Body of pancreas (tissue), 4 donors: ENCODE results near the gene SVIL.
"Not testable (repeated sequence)": the region's sequence is repeated elsewhere in the genome, so short reads cannot be mapped to it uniquely, and the experiment has no call there.

ENCODE experiments used
- POLR2A ChIP-seq, 3 donors: fragments of 450-650 bp; IDR thresholded peaks; one replicate each; pipeline ENCODE4 v1.6.1; 2016; ENCODE audit warnings: antibody characterized with exemption in 3 of 3, mild to moderate bottlenecking in 2 of 3
- TF ChIP-seq, protein P1 (sequence below), 7 experiments: fragments of 450-650 bp in 4 of 7; fragments of 200-600 bp in 3 of 7; sonication (generic) in 3 of 7; IDR thresholded peaks; one replicate each; pipeline ENCODE4 v1.5.1; 2016 to 2019; ENCODE audit warnings: antibody characterized with exemption in 7 of 7

DNA sequence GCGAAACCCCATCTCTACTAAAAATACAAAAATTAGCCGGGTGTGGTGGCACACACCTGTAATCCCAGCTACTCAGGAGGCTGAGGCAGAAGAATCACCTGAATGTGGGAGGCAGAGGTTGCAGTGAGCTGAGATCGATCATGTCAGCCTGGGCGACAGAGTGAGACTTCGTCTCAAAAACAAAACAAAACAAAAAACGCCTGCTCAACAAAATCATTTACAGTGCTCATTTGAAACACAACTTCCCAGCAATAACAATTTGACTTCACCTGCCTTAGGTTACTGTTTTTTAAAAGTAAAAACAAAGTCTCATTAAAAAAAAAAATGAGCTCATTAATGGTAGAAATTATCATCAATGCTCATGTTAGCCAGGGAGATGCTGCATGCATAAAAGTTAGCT lies 10.4 kb downstream of the SVIL start:
- TF ChIP-seq, protein P1, sequence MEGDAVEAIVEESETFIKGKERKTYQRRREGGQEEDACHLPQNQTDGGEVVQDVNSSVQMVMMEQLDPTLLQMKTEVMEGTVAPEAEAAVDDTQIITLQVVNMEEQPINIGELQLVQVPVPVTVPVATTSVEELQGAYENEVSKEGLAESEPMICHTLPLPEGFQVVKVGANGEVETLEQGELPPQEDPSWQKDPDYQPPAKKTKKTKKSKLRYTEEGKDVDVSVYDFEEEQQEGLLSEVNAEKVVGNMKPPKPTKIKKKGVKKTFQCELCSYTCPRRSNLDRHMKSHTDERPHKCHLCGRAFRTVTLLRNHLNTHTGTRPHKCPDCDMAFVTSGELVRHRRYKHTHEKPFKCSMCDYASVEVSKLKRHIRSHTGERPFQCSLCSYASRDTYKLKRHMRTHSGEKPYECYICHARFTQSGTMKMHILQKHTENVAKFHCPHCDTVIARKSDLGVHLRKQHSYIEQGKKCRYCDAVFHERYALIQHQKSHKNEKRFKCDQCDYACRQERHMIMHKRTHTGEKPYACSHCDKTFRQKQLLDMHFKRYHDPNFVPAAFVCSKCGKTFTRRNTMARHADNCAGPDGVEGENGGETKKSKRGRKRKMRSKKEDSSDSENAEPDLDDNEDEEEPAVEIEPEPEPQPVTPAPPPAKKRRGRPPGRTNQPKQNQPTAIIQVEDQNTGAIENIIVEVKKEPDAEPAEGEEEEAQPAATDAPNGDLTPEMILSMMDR (IDR thresholded peaks at IDR 0.05) = not testable (repeated sequence)
- not testable (repeated sequence) for TF ChIP-seq POLR2A (IDR thresholded peaks at IDR 0.05)
